ENCODE measurements around the gene LMBR1.
A peak's percentile ranks its signal among the peaks of the same experiment; 100 is the strongest.
"Not testable (repeated sequence)": the region's sequence is repeated elsewhere in the genome, so short reads cannot be mapped to it uniquely, and the experiment has no call there.

The LMBR1 gene

GRCh38 chr7:156843582-156843981, 49.4 kb downstream of the LMBR1 start:
- not testable (repeated sequence) for DNase-seq

GRCh38 chr7:156843157-156843556, 49.8 kb downstream of the LMBR1 start:
- no peak for DNase-seq

- DNase-seq, result no peak
Observed at GRCh38 chr7:156842740-156843140, 50.2 kb downstream of the LMBR1 start.

GRCh38 chr7:156842317-156842716, 50.7 kb downstream of the LMBR1 start:
- DNase-seq, result no peak

- DNase-seq, result no peak
Observed at GRCh38 chr7:156841497-156841896, 51.5 kb downstream of the LMBR1 start.

- no peak for DNase-seq
Observed at GRCh38 chr7:156840134-156840533, 52.8 kb downstream of the LMBR1 start.

GRCh38 chr7:156836443-156836842, 56.5 kb downstream of the LMBR1 start:
- no peak for DNase-seq

GRCh38 chr7:156834462-156834861, 58.5 kb downstream of the LMBR1 start:
- DNase-seq, result no peak

- no peak for DNase-seq
Observed at GRCh38 chr7:156833312-156833711, 59.7 kb downstream of the LMBR1 start.

- DNase-seq, result no peak
Observed at GRCh38 chr7:156832195-156832877, 60.6 kb downstream of the LMBR1 start.

- DNase-seq, result no peak
Observed at GRCh38 chr7:156829669-156830336, 63.2 kb downstream of the LMBR1 start.

- DNase-seq, result no peak
Observed at GRCh38 chr7:156827587-156828203, 65.3 kb downstream of the LMBR1 start.

GRCh38 chr7:156823435-156823834, 69.5 kb downstream of the LMBR1 start:
- DNase-seq, result no peak

- no peak for DNase-seq
Observed at GRCh38 chr7:156820445-156821063, 72.4 kb downstream of the LMBR1 start.

GRCh38 chr7:156819733-156820295, 73.2 kb downstream of the LMBR1 start:
- DNase-seq, result no peak

GRCh38 chr7:156818133-156818532, 74.8 kb downstream of the LMBR1 start:
- no peak for DNase-seq

- DNase-seq, result peak; percentile 13
Observed at GRCh38 chr7:156816943-156817572, 75.9 kb downstream of the LMBR1 start.

GRCh38 chr7:156811706-156812105, 81.3 kb downstream of the LMBR1 start:
- no peak for DNase-seq

GRCh38 chr7:156803656-156804055, 89.3 kb downstream of the LMBR1 start:
- DNase-seq, result not testable (repeated sequence)

- DNase-seq, result no peak
Observed at GRCh38 chr7:156802214-156802613, 90.8 kb downstream of the LMBR1 start.

GRCh38 chr7:156795415-156795814, 97.6 kb downstream of the LMBR1 start:
- DNase-seq, result no peak

GRCh38 chr7:156793334-156793733, 99.6 kb downstream of the LMBR1 start:
- no peak for DNase-seq

GRCh38 chr7:156792611-156793010, 100.4 kb downstream of the LMBR1 start:
- DNase-seq, result no peak

Measured in CD4-positive, alpha-beta T cell treated with Interleukin-21 for 1 hour (primary cell).